GM18909 (cell line): ENCODE results near the gene FBLN1.
"Not testable (repeated sequence)": the region's sequence is repeated elsewhere in the genome, so short reads cannot be mapped to it uniquely, and the experiment has no call there.

ENCODE experiments used
- ATAC-seq: cut with Tn5 transposase; IDR thresholded peaks from one replicate; pipeline ENCODE4 v1.9.1; 2021; ENCODE audit warnings: mild to moderate bottlenecking; ENCODE audit not compliant: unreplicated experiment, poor library complexity

FBLN1 gene

DNA sequence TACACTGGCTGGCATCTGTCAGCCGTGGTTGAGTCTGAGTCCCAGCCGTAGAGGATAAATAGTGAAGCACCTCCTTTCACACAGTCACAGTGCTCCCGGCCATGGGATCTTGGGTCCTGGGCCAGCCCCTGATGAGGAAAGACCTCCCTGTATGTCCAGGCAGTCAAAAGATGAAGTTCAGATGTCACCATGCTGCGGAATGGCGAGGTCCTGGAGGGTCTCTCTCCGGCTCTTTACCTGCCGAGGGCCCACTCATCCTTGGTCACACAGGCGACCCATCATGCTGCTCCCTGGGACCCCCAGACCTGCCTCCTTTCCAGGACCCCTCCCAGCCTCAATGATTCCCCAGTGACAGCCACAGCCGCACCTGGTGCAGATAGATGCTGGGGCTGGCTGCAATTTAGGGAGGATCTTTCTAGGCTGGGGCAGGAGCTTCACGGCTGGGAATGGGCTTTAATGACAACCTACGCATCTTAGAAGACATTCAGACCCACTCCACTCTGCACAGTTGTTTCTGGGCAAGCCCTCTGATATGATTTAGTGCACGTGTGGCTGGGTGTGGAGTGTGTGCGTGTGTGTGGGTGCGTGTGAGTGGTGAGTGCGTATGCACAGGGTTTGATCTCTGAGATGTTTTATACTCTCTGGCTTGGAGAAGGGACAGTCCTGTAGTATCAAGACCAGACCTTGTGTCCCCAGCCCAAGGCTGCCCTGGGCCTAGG lies 79.7 kb downstream of the FBLN1 start:
- ATAC-seq, result no peak

DNA sequence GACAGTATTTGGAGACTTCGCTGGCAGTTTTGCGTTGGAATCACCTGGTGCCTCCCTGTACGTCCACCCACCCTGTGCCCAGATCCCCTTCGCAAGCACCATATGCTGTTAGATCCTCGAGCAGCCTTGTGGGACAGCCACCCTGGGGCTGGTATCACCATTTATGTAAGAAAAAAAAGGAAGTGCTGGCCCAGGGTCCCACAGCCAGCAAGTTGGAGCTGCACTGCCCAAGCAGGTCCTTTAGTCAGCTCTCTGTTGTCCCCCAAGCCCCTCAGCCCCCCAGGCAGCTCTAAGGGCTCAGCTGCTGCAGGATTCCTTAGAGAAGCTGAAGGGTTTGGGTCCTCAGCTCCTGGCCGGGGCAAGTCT lies 80.3 kb downstream of the FBLN1 start:
- no peak for ATAC-seq

DNA sequence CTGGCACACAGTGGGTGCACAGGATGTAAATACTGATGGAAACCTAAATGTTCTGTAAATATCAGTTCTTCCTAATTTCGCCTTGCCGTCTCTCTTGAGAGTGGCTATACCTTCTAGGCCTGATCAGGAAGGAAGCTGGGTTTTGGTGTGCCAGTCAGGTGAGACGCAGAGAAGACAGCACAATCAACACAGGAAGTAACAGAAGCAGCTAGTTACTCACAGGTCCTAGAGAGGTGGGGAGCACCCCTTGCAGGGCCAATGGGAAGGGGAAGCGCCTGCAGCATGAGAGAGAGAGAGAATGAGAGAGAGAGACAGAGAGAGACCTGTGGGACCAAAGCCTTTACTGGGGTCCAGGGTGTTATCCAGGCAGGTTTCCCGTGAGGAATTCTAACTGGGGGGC lies 80.8 kb downstream of the FBLN1 start:
- ATAC-seq, result no peak

DNA sequence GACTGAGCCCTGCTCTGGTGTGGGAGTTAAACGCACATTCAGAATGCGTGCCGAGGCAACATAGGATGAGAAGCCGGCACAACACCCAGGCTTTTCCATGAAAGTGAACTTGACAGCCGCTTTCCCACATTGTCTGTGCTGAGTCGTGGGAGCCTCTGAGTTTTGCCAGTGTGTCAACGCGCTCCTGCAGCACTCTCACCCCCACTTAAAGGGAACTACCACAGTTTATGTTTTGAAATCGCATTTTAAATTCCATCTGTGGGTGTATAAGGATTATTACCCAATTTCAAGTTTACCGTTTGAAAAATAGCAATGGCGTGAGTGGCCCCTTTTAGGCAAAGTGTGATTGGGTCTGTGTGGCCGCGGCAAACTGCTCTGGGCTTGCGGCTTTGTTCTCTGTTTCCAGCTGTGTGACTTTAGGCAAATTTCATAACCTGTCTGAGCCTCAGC lies 81.5 kb downstream of the FBLN1 start:
- no peak for ATAC-seq

DNA sequence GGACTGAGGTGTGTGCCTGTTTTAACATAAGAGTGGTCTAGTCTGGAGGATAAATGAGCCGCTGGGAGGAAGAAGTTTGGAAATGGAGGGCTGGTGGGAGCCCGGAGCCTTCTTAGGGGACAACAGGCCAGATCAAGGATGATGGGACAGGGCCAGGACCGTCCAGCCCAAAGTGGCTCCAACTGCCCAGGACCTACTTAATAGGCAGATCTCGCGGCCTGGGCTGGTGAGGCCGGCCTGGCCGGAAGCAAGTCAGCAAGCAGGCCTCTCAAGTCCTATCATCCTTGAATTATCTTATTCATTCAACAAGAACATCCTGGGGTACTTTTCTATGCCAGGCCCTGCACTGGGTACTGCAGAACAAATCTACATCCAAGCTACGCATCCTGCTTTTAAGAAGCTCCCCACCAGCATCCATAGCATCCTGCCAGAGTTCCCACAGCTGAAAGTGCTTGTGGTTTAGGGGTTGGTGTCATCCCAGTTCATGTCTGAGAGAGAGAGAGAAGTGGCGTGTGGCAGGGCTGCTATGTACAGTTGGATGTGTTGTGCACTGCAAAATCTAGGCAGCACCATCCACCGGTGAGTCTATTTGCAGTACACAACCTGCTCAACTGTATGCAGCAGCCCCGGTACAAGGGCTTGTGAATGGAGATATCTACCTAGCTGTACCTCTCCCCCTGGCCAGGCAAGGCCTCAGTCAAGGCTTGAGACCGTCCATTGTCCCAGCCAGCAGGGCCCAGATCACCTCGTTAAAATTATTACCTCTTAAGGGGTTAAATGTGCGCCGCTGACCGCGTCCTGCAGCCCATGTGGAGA lies 82.1 kb downstream of the FBLN1 start:
- no peak for ATAC-seq

DNA sequence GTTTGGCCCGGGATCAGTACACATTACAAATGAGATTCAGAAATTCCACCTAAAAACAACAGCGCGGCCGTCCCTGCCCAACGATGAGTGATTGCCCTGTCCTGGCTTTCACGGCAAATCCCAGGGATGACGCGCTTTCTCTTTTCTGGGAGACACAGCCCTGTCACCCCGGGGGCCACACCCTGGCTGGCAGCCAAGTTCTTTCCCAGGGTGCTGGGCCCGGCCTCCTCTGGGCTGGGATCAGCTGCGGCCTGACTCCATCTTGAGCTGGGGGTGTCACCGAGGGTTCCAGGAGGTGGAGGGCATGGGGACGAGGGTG lies 82.7 kb downstream of the FBLN1 start:
- no peak for ATAC-seq

DNA sequence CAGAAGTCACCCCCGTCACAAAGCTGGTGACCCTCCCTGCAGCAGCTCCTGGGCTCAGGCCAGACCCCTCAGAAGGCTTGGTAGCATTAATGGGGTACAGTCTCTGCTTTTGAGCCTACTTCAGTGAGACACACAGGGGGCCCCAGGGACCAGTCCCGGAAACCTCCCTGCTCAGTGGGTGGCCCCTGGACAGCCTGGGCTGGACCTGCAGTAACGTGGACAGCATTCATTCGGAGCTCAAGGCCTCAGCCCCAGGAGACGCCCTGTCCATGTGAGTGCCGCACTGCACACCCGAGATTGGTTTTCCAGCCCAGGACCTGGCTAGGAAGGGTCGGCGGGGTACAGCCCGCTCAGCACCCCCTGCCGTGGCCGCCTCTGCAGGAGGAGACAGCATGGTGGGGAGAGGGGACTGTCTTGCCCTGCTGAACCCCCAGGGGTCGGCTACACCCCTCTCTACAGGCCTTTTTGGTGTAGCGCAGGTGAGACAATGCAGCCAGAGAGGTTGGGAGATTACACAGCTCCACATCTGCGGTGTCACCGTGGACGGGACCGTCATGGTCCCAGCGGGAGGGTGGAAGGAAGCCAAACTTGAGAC lies 83.4 kb downstream of the FBLN1 start:
- ATAC-seq, result no peak

DNA sequence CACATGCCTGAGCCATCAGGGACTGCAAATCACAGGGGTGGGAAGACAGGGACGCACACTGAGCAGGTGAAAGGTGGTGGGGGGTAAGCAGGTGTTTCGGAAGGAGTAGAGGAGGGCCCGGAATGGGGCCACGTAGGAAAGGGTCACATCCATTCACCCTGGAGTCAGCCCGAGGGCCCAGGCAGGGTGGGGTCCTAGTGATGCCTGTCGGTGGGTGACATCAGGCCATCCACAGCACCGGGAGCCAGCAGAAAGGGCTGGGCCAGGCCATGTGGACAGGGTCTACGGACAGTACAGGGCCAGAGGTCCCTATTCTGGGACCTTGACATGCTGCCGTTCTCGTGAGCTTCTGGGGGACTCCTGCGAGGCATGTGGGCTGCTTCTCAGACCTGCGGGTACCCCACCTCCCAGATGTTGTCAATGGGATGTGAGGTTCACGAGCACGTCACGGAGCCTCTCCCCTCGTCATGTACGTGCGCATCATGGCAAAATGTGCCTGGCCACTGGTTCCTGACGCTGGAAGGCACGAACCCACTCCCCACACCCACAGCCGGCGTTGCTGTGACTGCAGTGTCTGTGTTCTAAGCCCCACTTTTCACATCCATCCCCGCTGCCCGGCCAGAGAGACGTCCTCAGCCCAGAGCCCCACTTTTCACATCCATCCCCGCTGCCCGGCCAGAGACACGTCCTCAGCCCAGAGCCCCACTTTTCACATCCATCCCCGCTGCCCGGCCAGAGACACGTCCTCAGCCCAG lies 84.1 kb downstream of the FBLN1 start:
- no peak for ATAC-seq

DNA sequence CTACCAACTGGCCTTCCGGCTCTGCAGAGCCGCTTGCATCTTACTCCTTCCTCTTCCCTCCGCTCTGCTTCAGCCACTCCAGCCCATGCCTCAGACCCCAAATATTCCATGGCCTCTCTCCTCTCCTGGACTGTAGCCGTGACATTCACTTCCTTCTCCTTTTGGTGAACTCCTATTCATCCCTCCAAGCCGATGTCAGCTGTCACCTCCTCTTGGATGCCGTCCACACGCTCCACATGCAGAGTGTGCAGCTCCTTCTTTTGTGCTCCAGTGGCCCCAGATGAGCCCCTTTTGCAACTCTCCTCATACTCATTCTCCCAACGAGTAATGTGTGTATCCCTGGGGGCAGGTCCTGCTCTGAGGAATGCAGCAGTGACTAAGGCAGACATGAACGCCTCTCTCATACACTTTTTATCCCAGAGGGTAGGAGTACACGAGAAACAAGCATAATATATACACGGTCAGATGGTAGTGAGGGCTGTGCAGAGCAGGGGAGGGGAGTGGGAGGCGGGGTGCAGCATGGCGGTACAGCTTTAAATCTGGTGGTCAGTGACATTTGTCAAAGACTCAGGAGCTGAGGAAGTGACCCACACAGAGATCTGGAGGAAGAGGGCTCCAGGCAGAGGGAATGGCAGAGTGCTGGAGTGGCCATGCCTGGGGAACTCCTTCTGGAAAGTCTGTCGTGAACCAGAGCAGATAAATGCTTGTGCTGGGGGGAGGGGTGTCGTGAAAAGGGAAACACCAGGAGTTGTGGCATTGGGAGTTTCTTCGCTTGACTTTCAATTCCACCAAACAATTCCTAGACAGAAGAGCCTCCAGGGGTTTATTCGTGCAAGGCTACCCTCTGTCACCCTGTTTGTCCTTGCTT lies 85.2 kb downstream of the FBLN1 start:
- ATAC-seq, result no peak

DNA sequence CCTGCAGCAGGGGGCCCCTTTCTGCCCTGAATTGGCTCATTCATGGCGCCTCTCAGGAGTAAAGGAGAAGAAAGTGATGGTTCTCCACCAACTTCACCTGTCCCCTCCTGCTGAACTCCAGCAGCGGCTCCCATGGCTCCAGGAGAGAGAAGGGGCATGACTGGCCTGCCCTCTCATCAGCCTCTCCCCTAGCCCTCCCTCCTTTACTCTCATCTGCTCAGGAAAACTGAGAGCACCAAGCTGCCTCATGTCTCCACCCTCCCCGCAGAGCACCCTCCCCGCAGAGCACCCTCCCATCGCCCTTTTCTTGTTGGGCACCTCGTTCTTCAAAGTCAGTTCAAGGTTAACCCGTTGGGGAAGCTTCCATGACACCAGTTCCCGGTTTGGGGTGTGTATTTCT lies 86.9 kb downstream of the FBLN1 start:
- ATAC-seq, result no peak

DNA sequence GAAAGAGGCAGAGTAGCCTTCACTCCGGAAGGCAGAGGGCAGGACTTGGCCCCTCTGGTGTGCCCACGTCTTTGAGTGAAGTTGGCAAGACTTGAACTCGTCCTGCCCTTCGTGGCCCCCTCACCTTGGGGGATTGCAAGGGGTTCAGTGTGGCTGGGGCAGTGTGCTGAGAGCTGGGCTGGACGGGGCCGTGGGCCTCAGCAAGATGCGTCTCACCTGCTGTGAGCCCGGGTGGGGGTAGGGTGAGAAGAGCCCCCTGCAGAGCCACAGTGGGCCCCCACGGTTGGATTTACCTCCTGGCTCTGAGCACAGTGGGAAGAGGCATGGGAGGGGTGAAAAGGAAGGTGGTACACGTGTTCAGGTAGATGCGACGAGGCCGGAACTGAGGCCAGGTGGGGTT lies 87.6 kb downstream of the FBLN1 start:
- ATAC-seq, result no peak

DNA sequence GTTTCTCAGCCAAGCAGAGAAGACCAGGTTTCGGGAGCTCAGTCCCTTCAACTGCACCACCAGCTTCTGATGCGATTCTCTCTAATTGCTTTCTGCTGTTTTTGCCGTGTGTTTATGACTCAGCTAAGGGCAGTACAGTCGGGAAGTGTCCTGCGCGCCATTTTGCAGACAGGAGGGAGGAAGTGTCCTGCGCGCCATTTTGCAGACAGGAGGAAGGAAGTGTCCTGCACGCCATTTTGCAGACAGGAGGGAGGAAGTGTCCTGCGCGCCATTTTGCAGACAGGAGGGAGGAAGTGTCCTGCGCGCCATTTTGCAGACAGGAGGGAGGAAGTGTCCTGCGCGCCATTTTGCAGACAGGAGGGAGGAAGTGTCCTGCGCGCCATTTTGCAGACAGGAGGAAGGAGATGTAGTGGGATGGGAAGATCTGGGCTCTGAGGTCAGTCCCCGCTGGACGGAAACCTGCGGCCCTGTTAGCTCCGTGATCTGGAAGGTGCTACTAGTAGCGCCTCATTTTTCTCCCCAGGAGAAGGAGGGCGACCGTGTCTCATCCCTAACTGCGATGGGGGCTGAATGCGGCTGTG lies 89.0 kb downstream of the FBLN1 start:
- ATAC-seq, result not testable (repeated sequence)

DNA sequence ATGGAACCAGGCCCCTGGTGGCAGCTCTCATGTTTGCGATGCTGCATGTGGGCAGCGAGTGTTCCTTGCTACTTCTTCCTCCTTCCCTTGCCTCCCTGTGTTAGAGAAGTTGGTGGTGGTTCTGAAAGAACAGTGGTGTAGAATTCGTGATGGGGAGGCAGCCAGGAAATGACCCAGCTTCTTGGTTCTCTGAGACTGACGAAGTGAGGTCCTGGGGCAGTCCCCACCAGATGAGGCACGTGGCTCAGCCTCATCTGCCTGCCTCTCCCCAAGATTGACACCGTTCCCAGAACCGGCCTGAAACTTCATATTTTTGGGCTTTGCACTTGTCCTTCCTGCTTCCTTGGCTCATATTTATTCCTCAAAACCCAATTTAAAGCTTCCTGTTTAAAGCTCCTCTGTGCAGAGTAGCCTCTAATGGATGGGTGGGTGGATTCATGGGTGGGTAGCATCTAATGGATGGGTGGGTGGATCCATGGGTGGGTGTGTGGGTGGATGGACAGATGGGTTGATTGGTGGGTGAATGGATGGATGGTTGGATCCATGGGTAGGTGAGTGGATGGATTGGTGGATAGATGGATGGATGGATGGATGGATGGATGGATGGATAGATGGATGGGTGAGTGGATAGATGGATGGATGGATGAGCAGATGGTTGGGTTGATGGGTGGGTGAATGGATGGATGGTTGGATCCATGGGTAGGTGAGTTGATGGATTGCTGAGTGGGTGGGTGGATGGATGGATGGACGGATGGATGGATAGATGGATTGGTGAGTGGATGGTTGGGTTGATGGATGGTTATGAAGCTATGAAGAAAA lies 91.6 kb downstream of the FBLN1 start:
- ATAC-seq, result no peak

DNA sequence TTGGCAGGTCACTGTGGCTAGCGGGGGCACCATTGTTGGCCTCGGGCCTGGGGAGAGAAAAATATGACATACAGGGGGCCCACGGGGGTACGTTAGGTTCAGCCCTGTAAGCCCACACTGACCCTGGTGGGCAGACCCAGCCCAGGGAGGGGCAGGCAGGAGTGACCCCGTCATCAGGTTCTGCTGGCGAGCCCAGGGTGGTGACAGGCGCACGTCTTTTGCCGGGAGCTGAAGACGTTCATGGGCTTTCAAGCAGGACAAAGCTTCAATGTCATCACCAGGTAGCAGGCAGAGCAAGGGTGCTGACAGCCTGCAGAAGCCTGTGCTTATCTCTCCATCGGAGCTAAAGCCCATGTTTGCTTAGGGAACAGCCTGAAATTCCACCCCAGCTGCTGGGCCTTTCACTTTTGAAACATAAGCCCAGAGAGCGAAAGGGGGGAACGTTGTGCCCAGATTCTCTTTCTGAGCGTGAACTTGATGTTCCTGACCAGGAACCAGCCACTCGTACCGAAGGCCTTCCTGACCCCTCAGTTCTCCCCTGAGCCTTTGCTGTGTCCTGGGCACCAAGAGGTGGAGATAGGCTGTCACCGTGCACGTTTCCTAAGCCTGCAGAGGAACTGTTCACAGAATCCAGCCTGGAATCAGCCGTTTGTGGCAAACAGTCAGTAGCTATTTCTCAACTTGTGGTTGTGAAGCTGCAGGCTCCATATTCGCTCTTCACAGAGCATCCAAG lies 94.9 kb downstream of the FBLN1 start:
- ATAC-seq, result no peak

DNA sequence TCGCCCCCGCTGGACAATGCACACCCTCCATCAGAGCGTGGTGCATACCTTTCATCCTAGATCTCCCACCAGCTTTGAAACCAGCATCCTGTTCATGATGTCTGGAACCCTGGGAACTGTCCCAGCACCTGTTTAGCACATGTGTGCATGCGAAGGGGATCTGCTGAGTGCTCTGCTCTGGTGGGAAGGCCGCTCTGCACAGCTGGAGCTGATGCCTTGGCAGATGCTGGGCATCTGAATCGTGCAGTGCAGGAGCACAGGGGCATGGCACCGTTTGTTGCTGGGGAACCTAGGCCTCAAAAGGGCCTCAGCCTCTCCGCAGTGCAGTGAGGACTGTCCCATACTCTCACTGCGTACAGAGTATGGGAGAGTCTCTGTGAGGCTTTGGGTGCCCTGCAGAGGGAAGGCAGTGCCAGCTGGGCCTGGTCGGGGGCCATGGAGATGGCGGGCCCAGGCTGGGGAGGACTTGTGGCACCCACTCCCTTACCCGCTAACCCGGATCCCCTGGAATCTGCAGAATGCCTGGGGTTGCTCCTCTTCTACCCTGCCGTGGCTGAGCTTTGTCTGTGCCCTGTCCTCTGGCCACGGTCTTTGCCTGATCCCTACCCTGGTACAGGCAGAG lies 96.0 kb downstream of the FBLN1 start:
- ATAC-seq, result no peak

DNA sequence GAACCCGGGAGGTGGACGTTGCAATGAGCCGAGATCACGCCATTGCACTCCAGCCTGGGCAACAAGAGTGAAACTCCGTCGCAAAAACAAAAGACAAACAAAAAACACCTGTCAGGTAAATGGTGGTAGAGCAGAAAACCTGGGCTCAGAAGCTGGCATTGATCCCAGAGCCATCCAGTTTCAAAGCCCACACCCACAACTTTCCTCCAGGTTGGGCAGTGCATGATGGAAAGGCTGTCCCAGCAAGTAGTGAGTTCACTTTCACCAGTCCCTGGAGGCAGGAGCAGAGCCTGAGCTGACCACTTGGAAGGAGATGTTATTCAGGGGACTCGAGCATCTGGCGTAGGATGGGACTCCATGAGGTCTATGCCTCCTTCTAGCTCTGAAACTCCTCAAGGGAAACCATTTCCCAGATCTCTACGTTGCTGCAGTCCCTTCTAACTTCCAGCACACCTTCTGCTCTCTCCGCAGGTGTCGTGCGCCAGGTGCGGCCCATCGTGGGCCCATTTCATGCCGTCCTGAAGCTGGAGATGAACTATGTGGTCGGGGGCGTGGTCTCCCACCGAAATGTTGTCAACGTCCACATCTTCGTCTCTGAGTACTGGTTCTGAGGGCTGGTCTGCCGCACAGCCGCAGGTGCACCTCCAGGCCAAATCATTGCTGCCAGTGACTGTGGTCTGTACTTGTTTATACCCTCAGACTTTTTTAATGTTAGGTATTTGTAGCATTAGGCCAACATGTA lies 97.3 kb downstream of the FBLN1 start:
- ATAC-seq, result no peak
